NB4 (cell line): ENCODE data around the gene TNS1.

Experiments
- DNase-seq: peaks from one replicate; pipeline ENCODE4 v3.0.0; 2010; ENCODE audit warnings: low read depth
- H3K4me3 ChIP-seq: one replicate; pipeline ENCODE4 v1.5.1; 2011; ENCODE audit warnings: mild to moderate bottlenecking, low read depth, low read length, moderate library complexity
- CTCF ChIP-seq: IDR thresholded peaks from one replicate; pipeline ENCODE4 v1.5.1; 2012; ENCODE audit warnings: low read depth, low read length
- MAX ChIP-seq: IDR thresholded peaks from 2 replicates; pipeline ENCODE4 v1.6.1; 2011; ENCODE audit warnings: low read depth, low read length
- MYC ChIP-seq: IDR thresholded peaks from 2 replicates; pipeline ENCODE4 v1.6.1; 2011; ENCODE audit warnings: low read depth, low read length
- POLR2A ChIP-seq: IDR thresholded peaks from 2 replicates; pipeline ENCODE4 v1.6.1; 2011; ENCODE audit warnings: mild to moderate bottlenecking; ENCODE audit not compliant: insufficient read length; ENCODE audit errors: extremely low read depth

Gene TNS1

GRCh38 chr2:217829420-217829819 is 173.4 kb downstream of the TNS1 start:
- DNase-seq: no peak
- H3K4me3 ChIP-seq: no peak overlapping the region
- TF ChIP-seq CTCF (no peak), POLR2A (no peak), MAX (no peak), MYC (no peak)

DNA sequence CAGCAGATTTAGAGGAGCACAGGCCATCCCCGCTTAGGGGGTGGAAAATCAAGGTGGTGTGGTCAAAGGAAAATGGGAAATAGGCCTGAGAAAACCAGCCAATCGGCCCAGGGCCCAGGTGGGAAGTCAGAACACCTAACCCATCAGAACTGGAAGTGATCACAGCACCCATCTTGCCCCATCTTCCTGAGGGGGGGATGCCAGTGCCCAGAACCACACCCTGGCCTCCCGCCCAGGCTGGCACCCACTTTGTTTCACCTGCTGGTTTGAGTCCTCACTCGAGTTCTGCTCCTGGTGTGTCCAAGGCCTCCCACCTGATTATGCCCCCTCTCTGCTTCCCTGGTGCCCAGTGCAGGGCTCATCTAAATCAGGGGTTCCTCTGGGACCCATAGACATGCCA is 174.5 kb downstream of the TNS1 start:
- H3K4me3 ChIP-seq: no peak overlapping the region
- no peak for DNase-seq
- TF ChIP-seq POLR2A: no peak
- TF ChIP-seq CTCF: no peak
- TF ChIP-seq MAX: no peak
- TF ChIP-seq MYC: no peak

DNA sequence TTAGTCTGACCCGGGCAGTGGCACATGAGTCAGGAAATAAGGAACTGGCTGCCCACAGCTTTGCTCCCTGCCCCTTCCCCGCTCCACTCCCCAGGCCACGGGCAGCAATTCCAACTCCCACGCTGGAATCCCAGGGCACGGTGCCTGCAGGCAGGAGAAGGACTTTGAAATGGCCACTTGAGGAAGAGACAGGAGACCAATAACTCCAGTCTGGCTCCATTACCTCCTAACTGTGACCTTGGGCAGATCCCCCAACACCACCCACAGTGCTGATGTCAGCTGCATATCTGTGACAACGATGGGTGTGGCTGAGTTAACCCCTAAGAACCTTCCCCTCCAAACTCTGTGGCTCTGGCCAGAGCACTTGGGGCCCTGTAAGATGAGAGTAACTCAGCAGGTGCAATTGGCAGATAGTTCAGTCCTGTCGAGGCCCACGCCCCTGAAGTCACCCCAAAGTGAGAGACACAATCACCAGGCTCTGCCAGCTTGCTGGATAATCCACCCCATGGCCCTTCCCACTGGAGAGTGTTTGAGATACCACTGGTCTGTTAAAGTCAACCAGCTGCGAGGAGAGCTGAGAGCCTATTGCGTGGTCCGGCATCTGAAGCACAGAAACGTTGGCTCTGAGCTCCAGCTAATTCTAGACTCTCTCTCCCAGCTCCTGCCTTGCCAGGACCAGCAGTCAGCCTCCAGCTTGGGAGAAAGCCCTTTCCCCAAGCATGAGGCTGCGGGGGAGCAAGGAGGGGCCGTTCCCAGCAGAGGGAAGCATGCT is 175.2 kb downstream of the TNS1 start:
- H3K4me3 ChIP-seq: no peak overlapping the region
- DNase-seq: no peak
- no peak for TF ChIP-seq POLR2A
- TF ChIP-seq MYC: no peak
- no peak for TF ChIP-seq CTCF
- TF ChIP-seq MAX: no peak

DNA sequence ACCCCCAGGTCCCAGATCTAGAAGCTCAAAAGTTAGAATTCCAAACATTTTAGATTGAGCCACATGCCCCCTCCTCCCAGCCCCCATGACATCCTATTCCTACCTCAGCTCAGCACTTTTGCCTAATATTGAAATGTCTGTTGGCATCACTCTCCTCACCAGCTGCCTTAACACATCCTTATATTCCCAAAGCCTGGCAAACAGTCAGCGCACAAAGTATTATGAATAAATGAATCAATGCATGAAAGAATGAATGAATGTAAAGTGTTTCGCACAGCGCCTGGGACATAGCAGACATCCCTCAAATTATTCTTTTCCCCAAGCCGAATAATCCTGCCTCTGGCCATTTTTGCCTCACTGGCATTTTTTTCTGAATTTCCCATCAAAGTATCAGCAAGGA is 175.8 kb downstream of the TNS1 start:
- DNase-seq: no peak
- TF ChIP-seq CTCF (no peak), POLR2A (no peak), MAX (no peak), MYC (no peak)
- no peak overlapping the region for H3K4me3 ChIP-seq

GRCh38 chr2:217826520-217826919 is 176.3 kb downstream of the TNS1 start:
- no peak for DNase-seq
- TF ChIP-seq MYC: no peak
- no peak for TF ChIP-seq POLR2A
- no peak for TF ChIP-seq CTCF
- no peak for TF ChIP-seq MAX
- H3K4me3 ChIP-seq: no peak overlapping the region
